ENCODE data around the gene CARTPT. TPM values are rescaled to one million over a fixed set of nuclear protein-coding genes. Genes with fewer than 3 reads are reported as not detected.

The CARTPT gene
- total and polyA plus RNA-seq, 9 of the 15 experiments (the other 6 are each of a cell fraction or from before 2014, with no cell fraction given) = not detected

DNA sequence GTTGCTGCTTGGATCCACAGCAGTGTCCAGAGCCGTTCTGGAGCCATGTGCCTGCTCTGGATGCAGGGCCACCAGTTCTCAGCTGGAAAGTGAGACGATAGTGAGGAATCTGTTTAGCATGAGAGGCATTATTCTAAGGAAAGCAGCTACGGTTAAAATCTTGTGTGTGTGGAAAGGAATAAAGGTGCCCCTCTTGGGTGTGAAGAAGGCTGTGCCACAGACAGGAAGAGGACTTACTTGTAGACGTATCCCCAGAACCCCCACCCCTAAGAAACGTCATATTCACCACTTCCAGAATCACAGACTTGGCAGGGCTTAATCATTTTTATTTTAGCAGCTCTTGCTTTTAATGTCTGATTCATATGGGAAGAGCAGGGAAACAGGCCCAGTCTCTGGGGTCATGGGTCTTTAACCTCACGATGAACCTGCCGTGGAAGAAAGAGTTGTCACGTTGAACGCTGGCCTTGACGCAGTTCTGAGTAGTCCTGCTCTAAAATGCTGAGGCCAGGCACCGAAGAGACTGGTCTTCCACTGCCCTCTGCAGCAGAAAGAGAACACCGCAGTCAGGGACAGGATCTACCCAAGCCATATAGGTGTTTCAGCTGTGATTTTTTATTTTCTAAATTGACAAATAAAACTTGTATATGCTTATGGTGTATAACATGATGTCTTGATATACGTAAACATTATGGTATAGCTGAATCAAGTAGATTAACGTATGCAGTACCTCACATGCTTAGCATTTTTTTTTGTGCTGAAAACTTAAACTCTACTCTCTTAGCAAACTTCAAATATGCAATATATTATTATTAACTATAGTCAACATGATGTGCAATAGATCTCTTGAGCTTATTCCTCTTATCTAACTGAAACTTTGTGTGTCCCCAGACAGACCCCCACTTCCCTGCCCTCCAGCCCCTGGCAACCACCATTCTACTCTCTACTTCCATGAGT lies 38.8 kb downstream of the CARTPT start (continued):
- TF ChIP-seq, protein P1, sequence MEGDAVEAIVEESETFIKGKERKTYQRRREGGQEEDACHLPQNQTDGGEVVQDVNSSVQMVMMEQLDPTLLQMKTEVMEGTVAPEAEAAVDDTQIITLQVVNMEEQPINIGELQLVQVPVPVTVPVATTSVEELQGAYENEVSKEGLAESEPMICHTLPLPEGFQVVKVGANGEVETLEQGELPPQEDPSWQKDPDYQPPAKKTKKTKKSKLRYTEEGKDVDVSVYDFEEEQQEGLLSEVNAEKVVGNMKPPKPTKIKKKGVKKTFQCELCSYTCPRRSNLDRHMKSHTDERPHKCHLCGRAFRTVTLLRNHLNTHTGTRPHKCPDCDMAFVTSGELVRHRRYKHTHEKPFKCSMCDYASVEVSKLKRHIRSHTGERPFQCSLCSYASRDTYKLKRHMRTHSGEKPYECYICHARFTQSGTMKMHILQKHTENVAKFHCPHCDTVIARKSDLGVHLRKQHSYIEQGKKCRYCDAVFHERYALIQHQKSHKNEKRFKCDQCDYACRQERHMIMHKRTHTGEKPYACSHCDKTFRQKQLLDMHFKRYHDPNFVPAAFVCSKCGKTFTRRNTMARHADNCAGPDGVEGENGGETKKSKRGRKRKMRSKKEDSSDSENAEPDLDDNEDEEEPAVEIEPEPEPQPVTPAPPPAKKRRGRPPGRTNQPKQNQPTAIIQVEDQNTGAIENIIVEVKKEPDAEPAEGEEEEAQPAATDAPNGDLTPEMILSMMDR (IDR thresholded peaks at IDR 0.05 in 2 of 3, conservative IDR thresholded peaks at IDR 0.05 in 1 of 3; ENCODE audit: insufficient read depth in 2 of 3, low read depth in 1 of 3, low read length in 3 of 3) = peak; percentile 62 to 86 (median 79)
- TF ChIP-seq C11orf30 (IDR thresholded peaks at IDR 0.05; ENCODE audit: low read depth) (no peak), RBM14 (IDR thresholded peaks at IDR 0.05; ENCODE audit: borderline replicate concordance, insufficient read depth, low read depth, low read length) (no peak), CXXC5 (CRISPR knock-in tag; IDR thresholded peaks at IDR 0.05) (0 out of 2 replicates have a peak, but pooled peaks have one; percentile 20), ZC3H4 (CRISPR knock-in tag; IDR thresholded peaks at IDR 0.05; ENCODE audit: borderline replicate concordance) (no peak), ZNF384 (IDR thresholded peaks at IDR 0.05; ENCODE audit: low read depth, low read length) (no peak), SMC3 (conservative IDR thresholded peaks at IDR 0.05; ENCODE audit: insufficient read depth, low read depth, low read length) (peak; percentile 50; the same call in 1 of the 2 replicates), RHOXF2B (CRISPR knock-in tag; conservative IDR thresholded peaks at IDR 0.05) (no peak), ZNF583 (CRISPR knock-in tag; IDR thresholded peaks at IDR 0.05) (no peak), ZNF785 (CRISPR knock-in tag; IDR thresholded peaks at IDR 0.05) (no peak), SMARCC2 (IDR thresholded peaks at IDR 0.05; ENCODE audit: low read depth) (no peak), CHD2 (IDR thresholded peaks at IDR 0.05; ENCODE audit: low read depth, low read length) (no peak), ZNF780A (CRISPR knock-in tag; IDR thresholded peaks at IDR 0.05) (no peak), ZNF212 (CRISPR knock-in tag; IDR thresholded peaks at IDR 0.05) (no peak), CTBP1 (IDR thresholded peaks at IDR 0.05; ENCODE audit: borderline replicate concordance) (no peak), RAD21 (CRISPR knock-in tag; conservative IDR thresholded peaks at IDR 0.05 in 1 of 2, IDR thresholded peaks at IDR 0.05 in 1 of 2) (peak; percentile 82 to 86), SUPT5H (IDR thresholded peaks at IDR 0.05) (no peak)
- TF ChIP-seq, protein P2, sequence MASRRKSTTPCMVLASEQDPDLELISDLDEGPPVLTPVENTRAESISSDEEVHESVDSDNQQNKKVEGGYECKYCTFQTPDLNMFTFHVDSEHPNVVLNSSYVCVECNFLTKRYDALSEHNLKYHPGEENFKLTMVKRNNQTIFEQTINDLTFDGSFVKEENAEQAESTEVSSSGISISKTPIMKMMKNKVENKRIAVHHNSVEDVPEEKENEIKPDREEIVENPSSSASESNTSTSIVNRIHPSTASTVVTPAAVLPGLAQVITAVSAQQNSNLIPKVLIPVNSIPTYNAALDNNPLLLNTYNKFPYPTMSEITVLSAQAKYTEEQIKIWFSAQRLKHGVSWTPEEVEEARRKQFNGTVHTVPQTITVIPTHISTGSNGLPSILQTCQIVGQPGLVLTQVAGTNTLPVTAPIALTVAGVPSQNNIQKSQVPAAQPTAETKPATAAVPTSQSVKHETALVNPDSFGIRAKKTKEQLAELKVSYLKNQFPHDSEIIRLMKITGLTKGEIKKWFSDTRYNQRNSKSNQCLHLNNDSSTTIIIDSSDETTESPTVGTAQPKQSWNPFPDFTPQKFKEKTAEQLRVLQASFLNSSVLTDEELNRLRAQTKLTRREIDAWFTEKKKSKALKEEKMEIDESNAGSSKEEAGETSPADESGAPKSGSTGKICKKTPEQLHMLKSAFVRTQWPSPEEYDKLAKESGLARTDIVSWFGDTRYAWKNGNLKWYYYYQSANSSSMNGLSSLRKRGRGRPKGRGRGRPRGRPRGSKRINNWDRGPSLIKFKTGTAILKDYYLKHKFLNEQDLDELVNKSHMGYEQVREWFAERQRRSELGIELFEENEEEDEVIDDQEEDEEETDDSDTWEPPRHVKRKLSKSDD (conservative IDR thresholded peaks at IDR 0.05; ENCODE audit: low read length) = no peak
- TF ChIP-seq, protein P3, sequence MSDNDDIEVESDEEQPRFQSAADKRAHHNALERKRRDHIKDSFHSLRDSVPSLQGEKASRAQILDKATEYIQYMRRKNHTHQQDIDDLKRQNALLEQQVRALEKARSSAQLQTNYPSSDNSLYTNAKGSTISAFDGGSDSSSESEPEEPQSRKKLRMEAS (CRISPR knock-in tag; IDR thresholded peaks at IDR 0.05) = no peak
- TF ChIP-seq, protein P4, sequence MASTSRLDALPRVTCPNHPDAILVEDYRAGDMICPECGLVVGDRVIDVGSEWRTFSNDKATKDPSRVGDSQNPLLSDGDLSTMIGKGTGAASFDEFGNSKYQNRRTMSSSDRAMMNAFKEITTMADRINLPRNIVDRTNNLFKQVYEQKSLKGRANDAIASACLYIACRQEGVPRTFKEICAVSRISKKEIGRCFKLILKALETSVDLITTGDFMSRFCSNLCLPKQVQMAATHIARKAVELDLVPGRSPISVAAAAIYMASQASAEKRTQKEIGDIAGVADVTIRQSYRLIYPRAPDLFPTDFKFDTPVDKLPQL (IDR thresholded peaks at IDR 0.05; ENCODE audit: extremely low read depth, insufficient read length) = no peak
- TF ChIP-seq, protein P5, sequence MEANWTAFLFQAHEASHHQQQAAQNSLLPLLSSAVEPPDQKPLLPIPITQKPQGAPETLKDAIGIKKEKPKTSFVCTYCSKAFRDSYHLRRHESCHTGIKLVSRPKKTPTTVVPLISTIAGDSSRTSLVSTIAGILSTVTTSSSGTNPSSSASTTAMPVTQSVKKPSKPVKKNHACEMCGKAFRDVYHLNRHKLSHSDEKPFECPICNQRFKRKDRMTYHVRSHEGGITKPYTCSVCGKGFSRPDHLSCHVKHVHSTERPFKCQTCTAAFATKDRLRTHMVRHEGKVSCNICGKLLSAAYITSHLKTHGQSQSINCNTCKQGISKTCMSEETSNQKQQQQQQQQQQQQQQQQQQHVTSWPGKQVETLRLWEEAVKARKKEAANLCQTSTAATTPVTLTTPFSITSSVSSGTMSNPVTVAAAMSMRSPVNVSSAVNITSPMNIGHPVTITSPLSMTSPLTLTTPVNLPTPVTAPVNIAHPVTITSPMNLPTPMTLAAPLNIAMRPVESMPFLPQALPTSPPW (CRISPR knock-in tag; IDR thresholded peaks at IDR 0.05) = 0 out of 2 replicates have a peak, but pooled peaks have one; percentile 17

Data from K562 (cell line).